DMS114 treated with DMSO at 0.1 percent for 48 hours (cell line): ENCODE results near the gene BMAL1.
A peak's percentile ranks its signal among the peaks of the same experiment; 100 is the strongest.

Experiments
- DNase-seq: peaks from one replicate; lab custom pipeline; 2025; ENCODE audit not compliant: unreplicated experiment; lab: John Stamatoyannopoulos, UW

BMAL1 gene

DNA sequence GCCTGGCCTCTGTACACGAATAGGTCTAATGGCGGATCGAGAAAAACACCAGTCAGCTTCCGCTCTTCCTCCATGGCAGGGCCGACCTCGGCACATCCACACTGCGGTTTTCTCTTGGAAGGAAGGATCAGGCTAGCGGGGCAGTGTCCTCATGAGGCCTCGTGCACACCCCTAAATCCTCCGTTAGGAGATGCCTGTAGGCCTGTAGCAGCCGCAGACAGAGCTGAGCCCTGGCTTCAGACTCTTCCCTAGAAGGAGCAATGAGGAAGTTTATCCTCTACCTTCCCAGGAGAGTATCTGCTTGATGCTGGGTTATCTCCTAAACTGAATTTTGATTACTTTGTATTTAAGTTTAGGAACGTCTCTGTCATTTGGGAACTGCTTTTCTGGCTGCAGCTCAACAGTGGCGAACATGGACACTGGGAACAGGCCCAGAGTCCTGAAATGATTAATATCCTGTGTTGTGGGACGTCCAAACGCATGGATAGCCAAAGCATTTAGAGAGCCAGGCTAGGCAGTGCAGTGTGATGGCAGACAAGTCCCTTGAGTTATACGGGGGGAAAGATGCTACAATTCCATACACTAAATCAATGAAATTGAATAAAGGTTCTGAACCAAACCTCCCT is 16.5 kb upstream of the BMAL1 start:
- DNase-seq, result no peak

DNA sequence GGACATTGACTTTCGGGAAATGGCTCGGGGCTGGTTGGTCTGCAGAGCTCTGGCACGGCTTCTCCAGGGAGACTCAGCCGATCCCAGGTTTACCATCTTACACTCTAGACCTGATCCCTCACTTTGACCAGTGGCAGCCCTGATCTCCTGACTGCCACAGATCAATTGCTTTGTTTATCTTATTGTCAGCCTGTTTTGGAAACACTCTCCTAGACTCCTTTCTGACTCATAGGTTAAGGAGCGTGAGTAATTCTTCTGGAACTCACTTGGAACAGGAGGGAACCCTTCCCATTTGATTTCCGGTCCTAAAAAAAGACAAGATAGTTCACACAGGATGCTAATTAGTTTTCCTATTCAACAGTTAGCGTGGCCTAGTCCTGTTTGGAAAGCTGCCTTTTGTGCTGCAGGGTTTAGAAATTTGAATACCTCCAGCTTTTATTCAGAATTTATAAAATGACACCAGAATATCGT is 16.0 kb upstream of the BMAL1 start:
- no peak for DNase-seq

DNA sequence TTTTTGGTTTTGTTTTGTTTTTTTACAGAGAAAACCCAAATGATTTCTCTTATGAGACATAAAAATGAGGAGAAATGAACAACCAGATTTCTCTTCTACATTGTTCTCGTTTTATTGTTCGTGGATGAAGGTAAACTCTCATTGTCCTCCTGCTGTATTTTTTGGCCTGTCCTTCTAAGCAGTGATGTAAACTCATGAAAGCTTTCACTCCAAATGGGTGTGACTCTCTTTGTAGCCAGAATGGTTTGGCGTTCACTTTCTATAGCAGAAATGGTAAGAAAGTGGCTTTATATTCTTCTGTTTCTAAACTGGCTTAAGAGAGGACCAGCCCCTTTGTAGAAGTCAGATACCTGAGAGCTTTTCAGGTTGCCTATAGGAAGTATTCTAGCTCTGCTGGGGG is 15.5 kb upstream of the BMAL1 start:
- DNase-seq, result no peak

DNA sequence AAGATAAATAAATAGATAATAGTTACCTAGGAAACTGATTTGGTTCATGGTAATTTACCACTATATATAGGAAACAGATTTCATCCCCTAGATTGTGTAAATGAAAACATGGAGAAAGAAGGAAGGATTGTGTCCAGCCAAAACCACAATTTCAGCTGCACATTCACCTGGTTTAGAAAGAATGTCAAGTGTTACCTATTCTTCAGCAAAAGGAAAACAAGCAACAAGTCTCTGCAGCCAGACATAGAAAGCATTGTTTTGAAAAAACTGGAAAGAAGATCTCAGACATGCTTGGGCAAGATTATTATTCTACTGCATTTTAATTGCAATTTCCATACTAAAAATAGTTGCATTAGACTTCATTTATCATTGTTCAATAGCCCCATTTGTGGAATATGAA is 8.8 kb upstream of the BMAL1 start:
- no peak for DNase-seq

DNA sequence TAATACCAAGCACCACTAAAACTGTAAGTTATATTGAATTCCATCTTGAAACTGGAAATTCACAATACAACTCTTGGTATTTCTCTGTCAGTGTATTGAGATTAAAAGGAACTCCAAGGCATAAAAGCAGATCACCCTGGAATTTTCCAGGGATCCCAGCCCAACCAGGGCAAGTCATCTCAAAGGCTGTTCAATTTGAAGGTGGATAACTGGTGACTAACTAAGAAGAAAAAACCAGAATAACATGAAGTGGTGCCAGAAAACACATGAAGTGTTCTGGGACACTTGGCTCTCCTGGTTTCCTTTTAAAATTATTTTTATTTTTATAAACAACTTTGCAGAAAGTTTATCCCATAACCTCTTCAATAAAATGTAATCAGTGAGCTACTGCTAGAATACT is 7.8 kb upstream of the BMAL1 start:
- no peak for DNase-seq

DNA sequence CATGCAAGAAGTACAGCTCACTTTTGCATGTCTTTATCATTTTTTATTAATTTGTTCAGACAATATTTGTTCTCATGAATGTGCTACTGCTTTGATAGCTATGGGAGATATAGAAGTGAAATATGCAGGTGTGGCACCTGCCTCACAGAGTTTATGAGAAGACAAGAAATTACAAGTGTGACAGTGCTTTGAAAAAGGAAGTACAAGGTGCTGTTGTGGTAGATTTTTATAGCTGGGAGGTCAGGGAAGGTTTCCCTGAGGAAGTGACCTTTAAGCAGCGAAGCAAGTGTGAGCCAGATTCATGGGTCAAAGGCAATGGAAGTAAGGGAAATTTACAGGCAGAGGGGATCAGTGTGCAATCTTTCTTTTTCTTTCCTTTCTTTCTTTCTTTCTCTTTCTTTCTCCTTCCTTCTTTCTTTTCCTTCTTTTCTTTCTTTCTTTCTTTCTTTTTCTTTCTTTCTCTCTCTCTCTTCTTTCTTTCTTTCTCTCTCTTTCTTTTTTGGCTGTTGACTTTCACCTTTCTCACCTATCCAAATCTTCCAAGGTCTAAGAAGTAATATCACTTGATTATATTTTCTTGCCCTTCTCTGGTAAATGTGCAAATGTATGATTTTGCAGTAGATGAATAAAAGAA is 6.4 kb upstream of the BMAL1 start:
- no peak for DNase-seq

DNA sequence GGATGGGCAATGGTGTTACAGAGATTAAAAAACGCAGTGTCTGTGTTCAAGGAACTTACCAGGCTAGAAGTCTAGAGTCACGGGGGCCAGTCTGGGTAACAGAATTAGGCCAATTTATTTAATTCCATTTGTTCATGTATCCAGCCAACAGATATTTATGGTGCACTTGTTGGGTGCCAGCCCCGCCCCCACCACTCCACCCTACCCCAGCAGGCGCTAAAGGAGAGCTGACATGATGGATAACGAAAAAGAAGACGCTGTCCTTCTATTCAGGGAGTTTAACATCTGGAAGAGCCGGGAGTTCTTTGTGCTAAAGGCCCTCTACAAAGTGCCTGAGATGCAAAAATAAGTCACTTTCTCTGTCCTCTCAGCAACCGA is 1.1 kb upstream of the BMAL1 start:
- DNase-seq, result no peak

DNA sequence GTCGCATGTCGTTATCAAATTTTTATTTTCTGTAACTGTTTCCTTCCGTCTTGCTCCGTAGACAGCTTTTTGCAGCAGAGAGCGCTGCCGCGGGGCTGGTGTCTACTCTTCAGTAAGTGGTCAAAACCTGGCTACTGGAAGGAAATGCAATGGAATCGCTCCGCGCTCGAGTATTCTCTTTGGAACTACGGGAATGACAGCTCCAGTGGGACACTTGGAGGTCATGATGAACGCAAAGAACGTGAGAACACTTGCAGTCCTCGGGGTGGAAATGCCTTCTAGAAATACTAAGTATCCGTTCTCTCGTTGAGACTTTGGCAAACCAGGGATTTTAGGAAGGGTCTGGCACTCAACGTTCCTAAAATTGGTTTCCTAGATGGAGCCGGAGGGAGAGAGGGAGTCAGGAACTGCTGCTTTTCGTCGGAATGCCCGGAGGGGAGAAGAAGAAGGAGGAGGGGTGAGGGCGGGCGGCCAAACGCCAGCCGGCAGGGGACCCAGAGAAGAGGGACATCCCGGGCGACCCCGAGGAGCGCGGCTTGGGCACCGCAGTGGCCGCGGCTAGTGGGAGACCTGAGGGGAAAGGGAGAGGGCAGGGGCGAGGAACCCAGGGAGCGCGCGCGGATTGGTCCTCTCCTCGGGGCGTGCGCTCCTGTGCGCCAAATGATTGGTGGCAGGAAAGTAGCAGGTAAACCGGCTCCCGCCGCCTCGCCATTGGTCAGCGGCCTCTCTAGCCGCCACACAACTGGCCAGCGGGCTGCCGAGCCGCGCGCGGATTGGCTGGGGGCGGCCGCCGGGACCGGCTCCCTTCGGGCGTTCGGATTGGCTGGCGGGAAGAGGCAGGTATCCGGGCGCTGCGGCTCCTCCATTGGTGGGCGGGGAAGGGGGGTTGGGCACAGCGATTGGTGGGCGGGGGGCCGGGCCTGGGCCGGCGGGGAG is 490 bp upstream of the BMAL1 start:
- peak; percentile 82 for DNase-seq

DNA sequence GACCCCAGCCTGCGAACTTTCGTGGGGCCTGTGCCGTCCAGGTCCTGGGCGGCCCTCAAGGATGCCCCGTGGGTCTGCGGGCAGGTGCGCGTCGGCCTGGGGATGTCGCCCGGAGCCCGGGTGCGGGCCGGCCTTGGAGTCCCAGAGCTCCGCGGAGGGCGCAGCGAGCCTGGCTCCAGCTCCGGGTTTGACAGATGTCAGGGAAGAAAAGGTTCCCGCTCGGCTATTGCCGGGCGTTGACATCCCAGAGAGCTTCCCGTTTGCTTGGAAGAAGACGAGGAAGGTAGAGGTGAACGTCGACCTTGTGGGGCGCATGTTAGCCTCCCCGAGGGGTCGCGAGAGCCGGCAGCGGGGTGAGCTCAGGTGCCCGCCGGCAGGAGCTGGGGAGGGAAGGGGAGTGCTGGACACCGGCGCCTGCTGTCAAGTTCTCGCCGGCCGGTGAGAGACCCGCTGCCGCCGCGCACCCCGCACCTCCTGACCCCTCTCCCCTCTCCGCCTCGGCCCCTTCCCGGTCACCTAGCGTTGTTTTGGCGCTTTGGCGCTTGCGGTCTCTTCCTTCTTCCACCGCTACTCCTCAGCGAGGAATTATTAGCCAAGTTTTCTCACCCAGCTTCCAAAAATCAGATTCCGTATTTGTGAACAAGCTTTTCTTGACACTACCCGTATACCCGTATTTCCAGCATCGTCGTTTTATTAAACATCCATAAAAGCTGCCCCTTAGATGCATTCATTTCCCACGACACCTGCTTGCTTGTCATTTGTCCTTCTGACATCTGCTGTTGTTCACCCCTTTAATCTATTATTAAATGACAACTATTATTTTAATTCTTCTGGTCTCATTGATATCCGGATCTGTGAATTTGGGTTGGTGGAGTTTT is 1.3 kb downstream of the BMAL1 start:
- DNase-seq, result no peak

DNA sequence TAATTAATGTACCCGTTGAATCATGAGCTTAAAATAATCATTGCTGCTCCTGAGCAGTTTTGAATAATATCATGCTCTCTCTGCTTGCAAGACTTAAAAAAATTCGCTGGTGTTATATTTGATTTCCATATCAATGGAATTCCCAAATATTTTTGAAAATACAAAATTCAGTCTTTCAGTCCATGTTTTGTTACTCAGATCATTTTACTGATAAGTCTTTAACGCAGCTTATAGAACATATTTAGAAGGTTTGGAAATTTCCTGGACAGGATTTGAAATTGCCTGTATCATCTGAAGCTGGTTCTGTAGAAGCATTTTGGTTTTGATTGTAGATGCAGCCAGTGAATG is 1.9 kb downstream of the BMAL1 start:
- no peak for DNase-seq

DNA sequence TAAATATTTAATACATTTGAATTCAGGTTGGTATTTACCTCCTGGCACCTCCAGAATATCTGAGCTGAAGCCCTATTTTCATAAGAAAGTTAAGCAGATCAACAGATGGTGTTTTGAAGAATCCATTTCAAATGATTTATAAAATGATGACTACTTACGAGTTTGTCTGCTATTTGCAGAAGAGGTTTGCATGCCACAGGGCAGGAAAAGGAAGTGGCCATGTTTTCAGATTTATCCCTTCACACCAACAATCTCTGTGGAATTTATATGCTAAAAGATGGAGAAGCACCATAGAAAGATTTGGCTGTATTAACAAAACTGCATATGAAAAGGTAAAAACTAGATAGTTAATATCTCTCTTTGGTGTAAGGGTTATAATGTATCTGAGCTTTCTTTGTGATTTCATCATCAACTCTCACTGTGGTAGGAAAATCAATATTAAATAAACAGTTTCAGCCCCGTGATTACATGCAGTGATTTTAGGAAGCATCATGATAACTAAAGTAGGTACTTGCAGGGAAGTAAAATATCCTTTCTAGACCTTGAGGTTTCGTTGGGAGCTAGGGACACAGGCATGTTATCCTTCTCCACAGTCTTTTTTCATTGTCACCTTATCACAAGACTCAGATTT is 2.6 kb downstream of the BMAL1 start:
- no peak for DNase-seq

DNA sequence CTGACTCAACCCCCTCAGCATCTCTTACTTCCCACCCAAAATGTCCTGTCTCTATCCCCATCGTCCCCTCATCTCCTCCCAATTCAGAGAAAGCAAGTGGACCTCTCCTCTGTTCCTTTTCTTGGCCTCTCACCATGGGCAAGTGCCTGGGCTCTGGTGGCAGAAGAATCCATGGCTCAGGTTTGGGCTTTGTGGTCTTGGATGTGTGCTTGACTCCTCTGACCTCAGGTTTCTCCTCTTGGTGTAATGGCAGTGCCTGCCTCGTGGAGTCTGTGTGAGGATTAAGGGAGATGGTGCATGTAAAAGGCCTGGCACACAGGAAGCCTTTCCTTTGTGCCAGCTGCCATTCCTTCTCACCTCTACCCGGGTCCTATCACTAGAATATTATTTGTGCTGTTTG is 3.2 kb downstream of the BMAL1 start:
- DNase-seq, result no peak

DNA sequence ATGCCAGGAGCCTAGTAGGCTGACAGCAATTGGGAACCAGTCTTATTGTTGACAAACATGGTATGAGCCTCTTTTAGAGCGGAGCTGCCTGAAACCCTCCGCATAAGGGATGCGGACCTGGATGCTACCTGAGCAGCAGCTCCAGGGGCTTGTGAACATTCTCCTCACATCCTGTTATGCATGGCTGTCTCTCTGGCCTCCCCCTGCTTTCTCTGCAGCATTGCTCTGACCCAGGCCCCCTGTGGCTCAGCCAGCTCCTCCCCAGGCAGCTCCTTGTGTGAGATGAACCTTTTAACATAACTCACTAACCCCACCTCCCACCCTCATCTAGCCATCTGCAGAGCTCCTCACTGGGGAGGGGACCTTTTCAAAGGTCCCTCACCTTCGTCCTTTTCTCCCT is 6.0 kb downstream of the BMAL1 start:
- no peak for DNase-seq

DNA sequence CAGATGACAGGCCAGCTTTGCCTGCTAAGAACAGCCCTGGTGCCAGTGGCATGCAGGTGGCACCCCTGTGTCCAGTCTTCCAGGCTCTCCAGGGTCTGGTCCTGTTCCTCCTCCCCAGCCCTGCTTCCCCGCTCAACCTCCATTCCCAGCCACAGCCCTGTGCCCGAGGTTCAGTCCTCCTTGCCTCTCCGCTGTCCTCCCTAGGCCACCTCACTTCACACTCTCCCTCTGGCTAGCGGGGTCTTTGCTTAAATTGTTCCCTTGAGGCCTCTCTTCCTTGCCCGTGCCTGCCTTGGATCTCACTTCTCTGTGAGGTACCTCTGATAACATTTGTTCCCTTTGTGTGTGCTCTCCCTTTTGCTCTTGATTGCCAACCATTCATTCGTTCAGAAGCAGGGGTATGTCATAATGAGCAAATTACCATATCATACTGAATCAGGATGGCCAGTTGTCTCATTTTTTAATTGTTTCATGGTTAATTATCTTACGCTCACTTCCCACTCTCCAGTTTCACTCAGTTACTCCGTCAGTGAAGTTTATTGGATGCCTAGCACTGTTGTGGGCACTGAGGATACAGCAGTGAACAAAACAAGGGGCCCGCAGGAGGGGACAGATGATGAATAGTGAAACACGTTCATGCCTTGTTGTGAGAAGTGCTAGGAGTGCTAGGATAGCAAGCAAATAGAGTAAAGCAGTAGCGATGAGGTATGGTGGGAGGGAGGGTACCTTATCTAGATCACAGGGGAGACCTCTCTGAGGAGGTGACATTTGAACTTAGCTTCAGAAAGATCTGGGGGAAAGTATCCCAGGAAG is 7.4 kb downstream of the BMAL1 start:
- no peak for DNase-seq

DNA sequence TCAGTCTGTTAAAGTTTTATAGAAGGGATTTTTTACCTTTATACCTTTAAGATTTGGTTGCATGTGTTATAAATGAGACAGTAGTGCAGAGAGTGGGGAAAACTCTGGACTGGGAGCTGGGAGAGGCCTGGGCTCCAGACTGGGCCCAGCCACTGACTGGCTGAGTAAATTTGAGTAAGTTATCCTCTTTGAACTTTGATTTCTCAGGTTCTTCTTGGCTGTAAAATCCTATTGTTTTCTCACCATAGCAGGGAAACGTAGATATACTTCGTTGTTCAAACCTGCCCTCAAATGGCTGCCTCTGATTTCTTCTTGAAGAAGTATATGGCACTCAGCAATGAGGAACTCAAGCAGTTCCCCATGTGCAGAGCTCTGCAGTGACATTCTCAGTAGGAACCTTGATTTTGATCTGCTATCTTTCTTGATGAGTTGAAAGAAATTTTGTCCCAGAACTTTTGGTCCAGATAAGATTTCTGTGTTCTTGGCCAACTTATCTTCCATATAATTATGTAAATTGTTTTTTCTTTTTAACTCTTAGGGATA is 8.8 kb downstream of the BMAL1 start:
- DNase-seq, result no peak

DNA sequence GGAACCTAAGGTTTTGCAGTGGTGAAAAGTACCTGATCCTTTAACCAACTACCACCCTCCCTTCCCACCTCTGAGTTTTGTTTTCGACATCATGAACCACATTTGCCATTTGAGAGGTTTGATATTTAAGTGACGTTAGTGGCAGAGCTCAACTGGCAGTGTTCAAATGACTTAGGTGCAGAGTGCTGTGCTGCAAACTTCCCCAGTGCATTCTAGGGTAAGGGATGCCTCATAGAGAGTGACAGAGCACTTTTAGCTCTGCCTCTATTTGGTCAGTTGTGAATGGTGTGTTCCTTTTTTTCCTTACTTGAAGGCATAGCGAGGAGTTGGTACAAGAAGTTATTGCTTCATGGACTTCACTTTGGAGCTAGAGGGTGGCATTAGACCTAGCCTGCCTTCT is 9.4 kb downstream of the BMAL1 start:
- DNase-seq, result no peak

DNA sequence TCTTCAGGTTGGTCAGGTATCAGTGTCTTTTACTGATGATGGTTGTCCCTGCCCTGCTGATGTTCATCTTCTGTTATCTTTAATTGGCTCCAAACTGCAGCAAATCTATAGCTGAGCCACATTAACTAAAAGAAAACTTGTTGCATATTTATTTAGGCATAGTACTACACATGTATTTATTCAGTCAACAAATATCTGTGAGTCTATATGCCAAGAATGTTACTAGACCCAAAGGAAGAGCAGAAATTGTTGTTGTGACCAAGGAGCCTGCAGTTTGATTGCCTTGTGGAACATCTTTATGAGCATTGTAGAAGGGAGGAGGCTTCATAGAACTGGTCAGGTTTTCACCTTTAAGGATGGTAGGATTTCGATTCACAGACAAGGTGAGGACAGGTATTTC is 10.1 kb downstream of the BMAL1 start:
- no peak for DNase-seq

DNA sequence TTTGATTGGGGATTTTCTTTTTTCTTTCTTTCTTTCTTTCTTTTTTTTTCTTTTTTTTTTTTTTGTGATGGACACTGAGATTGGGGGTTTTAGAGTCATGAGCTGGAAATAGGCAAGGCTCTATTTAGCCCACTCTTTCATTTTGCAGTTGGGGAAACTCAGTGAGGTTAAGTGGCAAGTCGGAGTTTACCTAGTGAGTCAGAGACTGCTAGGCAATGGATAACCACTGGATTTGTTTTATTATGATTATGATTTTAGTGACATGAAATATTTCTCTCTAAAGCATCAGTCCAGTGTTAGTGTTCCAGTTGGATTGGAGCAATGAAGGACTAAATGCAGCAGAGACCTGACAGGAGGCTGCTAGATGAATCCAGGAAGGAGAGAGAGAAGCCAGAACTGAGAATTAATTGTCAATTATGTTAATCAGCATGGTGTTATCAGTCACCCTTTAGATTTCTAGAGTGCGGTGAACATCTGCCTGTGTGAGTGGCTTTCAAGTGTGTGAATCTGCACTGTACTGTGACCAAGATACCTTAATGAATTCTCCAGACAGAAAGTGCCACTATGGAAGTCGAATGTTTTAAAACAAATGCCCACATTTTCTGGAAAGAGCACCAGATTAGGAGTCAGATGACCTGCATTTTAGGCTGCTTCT is 10.9 kb downstream of the BMAL1 start:
- no peak for DNase-seq

DNA sequence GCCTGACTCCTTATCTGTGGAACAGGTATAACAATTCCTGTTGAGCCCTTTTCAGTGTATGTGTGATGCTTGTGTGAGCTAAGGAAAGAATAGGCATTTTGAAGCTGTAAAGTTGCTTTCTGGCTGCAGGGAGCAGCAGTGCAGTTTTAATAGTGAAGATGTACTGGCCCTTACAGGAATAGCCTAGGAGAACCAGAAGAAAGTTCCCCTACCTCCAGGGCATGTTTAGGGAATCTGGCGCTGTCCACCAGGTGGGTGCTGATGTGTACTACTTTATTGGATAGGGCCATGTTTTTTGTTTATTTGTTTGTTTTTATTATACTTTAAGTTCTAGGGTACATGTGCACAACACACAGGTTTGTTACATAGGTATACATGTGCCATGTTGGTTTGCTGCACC is 11.5 kb downstream of the BMAL1 start:
- DNase-seq, result no peak
